HG02678 (cell line): Measurements from ENCODE around the gene CCL17.
"Not testable (repeated sequence)": the region's sequence is repeated elsewhere in the genome, so short reads cannot be mapped to it uniquely, and the experiment has no call there.

ENCODE experiments used
- ATAC-seq: cut with Tn5 transposase; IDR thresholded peaks from one replicate; pipeline ENCODE4 v1.9.1; 2021; ENCODE audit warnings: mild to moderate bottlenecking, moderate library complexity; ENCODE audit not compliant: unreplicated experiment

The CCL17 gene

GRCh38 chr16:57403965-57404817 lies at the start of gene CCL17:
Gene CCL17, plus strand, starts transcription at chr16:57404767. Its CDS starts 9,166 bp downstream, at chr16:57413933.
- no peak for ATAC-seq

DNA sequence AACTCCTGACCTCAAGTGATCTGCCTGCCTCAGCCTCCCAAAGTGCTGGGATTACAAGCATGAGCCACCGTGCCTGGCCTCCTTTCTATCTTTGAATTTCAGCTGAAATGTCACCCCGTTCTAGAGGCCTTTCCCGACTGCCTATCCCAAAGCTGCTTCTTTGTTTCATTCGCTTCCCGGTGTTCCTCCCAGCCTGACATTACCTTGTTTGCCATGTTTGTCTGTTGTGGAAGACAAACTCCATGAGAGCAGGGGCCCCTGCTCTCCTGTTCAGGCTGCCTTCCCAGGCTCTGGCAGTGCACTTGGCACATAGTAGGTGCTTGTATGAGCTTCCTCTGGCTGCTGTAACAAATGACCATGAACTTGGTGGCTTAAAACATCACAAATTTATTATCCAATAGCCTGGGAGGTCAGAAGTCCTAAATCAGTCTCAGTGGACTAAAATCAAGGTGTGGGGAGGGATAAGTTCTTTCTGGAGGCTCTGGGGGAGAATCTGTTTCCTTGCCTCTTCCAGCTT lies 48.6 kb upstream of the CCL17 start:
- ATAC-seq: no peak

- no peak for ATAC-seq
These were observed 48.0 kb upstream of the CCL17 start for GRCh38 chr16:57356547-57356946.

DNA sequence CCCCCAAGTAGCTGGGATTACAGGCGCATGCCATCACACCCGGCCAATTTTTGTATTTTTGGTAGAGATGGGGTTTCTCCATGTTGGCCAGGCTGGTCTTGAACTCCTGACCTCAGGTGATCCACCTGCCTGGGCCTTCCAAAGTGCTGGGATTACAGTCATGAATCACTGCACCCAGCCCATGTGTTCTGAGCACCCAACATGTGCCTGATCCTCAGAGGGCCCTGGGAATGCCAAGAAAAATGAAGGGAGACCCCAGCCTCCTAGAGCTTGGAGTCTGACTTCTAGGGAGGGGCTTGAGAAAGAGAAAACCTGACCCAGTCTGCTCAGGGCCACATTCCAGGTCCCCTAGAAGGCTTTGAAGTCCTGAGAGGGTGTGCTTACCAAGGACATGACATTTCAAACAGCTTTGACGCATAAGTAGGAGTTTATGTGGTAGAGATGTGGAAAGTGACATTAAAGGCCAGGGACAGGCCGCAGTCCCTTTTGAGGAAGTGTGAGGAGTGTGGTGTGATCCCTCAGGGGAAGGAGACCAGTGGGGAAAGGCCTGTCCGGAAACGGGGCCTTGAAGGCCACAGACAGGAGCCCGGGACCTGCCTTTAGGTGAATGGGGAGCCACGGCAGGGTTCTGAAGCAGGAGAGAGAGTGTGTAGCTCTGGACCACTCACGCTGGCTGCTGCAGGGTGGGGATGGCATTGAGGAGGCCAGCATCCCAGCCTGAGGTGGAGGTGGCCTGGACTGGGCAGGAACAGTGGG lies 47.1 kb upstream of the CCL17 start:
- peak; percentile 46 for ATAC-seq

DNA sequence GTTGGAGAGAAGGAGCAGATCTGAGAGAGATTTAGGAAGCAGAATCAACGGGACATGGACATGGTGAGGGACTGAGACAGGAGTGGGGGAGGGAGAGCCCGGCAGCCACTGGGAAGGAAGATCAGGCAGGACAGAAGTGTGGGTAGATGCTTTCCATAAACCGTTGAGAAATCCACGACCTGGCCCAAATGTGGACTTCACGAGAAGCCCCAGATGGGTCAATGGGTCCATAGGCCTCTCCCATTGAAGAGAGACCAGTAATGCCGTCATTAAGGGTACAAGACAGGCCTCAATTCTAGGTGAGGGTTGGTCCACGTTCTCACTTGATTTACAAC lies 46.5 kb upstream of the CCL17 start:
- no peak for ATAC-seq

- peak; percentile 61 for ATAC-seq
These were observed 46.0 kb upstream of the CCL17 start, which contains the start of gene CCL22 for GRCh38 chr16:57358527-57359095. Gene CCL22, plus strand, starts transcription at chr16:57358783. Its CDS starts 34 bp downstream, at chr16:57358817.

- no peak for ATAC-seq
These were observed 44.1 kb upstream of the CCL17 start for GRCh38 chr16:57360321-57360935.

DNA sequence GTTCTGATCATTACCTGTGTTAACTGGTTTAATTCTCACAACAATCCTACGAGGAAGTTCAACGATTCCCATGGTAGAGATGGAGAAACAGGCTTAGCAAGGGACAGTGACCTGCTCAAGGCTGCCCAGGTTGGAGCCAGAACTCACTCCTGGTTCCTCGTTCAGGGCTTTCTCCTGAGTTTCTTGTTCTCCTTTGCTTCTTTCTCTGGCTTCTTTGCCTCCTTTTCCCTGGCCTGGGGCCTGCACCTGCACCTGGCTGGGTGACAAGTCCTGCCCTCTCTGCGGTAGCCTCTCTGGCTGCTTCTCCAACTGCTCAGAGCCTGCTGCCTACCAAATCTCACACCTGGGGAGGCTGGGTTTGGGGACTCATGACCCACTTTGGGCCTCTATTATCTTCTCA lies 43.2 kb upstream of the CCL17 start:
- no peak for ATAC-seq

DNA sequence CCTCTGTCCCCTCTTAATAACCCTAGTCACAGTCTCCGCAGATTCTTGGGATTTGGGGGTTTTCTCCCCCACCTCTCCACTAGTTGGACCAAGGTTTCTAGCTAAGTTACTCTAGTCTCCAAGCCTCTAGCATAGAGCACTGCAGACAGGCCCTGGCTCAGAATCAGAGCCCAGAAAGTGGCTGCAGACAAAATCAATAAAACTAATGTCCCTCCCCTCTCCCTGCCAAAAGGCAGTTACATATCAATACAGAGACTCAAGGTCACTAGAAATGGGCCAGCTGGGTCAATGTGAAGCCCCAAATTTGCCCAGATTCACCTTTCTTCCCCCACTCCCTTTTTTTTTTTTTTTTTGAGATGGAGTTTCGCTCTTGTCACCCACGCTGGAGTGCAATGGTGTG lies 40.4 kb upstream of the CCL17 start:
- no peak for ATAC-seq

GRCh38 chr16:57366544-57367040 lies 38.0 kb upstream of the CCL17 start:
- no peak for ATAC-seq

DNA sequence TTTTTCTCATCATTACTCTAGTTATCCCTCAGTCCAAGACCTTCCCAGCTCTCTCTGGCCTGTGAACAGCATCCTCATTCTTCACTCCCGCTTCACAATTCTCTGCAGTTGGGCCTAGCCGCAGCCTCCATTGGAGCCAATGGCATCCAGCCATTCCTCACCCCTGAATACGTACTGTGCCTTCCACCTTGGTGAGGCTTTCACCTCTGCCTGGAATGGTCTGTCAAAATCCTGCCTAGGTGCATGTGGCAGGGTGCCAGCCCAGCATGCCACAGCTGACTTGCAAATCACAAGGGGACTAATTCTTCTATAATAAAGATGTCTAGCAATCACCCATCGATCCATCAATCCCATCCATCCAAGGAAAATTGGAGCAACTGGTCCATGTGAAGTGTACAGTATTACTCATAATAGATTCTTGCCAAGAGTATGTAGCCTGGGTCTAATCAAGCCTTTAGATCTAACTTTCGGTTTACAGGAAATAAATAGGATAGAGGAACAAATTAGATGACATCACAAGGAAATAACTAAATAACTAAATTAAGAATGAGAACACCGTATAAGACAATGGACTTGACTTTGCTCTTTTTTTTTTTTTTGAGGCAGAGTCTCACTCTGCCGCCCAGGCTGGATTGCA lies 37.3 kb upstream of the CCL17 start:
- no peak for ATAC-seq

DNA sequence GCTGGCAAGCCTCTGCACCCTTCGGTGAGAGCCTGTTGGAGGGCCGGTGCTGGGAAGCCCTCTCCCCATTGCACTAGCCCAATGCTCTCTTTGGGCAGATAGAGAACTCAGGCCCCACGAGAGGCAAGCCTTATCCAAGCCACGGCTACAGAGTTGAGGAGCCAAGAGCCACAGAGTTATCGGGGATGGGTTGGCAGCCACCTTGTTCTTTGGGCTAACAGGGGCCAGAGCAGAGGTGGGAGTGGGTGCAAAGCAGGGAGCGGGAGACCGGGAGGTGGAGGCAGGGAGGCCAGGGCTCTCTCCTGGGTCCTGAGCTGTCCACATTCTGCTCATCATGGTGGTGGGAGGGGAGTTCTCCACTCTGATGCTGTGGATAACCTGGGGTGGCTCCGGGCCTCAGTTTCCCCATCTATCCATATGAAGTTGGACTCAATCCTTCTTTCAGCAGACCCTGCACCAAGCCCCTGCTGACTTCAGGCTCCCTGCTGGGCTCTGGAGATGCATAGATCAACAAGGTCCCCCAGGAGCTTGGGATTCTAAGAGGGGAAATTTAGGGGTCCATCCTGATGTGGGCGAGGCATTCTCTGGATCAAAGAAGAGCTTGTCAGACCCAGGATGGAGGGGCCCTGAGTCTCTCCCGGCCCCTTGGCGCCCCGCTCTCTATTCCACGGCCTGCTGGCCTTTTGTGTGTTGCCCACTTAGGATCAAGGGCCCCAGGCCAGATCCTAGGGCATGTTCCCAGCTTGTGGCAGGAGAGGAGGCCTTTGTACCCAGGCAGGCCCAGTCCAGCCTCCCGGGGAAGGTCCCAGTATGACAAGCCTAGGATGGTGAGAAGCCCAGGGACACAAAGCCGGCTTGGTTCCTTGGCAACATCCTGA lies 32.8 kb upstream of the CCL17 start:
- no peak for ATAC-seq

DNA sequence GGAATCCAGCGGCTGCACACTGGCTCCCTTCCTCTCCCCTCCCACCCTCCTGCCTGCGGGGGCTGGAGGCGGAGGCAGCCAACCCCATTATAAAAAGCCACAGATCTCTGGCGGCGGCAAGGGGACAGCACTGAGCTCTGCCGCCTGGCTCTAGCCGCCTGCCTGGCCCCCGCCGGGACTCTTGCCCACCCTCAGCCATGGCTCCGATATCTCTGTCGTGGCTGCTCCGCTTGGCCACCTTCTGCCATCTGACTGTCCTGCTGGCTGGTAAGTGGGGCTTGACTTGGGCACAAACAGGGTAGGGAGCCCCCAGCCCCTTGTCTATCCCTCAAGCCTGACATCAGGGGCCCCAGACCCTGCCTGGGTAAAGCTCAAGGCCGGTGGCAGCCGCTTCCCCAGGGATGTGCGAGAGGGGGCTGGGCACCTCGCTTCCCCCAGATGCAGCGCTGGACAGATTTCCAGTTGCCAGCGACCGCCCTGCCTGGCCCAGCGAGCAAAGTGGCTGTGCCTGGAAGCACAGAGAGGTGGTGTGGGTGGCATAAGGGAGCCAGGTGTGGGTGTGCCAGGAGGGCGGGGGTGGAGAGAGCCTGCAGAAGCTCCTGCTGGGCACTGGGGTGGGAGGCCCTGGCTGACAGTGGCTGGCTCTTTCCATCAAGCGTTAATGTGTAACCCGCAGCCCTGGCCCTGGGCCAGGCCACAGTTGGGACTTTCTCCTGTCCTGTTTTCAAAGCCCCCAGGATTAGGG lies 32.0 kb upstream of the CCL17 start, which contains the start of gene CX3CL1:
Gene CX3CL1 (plus strand): TSS at position 119 of the 745 bp plus-strand sequence. CDS start 79 bp downstream, at position 198.
- no peak for ATAC-seq

DNA sequence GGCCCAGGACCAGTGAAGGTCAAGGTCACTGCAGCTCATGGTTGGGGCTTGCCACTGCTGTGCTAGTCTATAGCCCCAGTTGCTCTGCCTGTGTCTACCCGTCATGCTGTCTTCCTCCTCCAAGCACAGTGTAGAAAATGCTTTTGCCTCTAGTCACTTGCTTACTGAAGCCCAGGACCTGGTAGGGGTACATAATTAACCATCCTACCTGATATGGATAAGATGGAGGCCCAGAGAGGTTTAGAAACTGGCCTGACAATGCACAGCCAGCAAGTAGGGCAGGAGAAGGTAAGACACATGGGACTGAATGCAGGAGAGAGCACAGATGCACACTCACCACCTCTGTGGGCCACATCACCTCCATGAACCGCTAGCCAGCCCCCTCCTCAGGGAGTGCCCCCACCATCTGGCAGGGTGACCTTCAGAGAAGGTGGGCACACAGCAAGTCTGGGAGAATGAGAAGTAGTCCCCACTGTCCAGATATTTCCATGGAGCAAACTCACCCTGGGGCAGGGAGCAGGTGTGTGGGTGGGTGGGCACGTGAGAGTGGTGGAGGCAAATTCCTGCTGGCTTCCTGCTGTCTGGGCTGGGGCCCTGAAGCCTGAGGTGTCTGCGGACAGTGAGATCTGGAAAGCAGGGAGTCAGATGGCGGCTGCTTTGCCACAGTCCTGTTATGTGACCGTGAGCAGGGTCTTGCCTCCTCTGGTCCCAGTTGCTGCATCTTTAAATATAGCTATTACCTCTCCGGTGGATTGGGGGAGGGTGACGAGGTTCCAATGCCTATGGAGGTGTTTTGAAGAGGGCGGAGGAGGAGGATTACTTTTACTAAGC lies 31.2 kb upstream of the CCL17 start:
- ATAC-seq: no peak

GRCh38 chr16:57374067-57374534 lies 30.5 kb upstream of the CCL17 start:
- ATAC-seq: no peak

DNA sequence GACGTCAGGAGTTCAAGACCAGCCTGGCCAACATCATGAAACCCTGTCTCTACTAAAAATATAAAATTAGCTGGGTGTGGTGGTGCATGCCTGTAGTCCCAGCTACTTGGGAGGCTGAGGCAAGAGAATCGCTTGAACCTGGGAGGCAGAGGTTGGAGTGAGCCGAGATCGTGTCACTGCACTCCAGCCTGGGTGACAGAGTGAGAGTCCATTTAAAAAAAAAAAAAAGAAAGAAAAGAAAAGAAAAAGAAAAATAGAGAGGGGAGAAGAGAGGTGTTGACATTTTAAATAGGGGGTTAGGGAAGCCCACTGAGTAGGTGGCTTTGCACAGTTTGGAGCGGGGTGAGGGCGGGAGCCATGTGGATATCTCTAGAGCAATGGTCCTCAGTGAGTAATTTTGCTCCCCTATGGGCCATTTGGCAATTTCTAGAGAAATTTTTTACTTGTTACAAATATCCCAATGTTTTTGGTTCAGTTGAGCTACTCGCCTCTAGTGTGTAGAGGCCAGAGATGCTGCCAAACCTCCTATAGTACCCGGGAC lies 29.6 kb upstream of the CCL17 start:
- not testable (repeated sequence) for ATAC-seq

- no peak for ATAC-seq
These were observed 28.2 kb upstream of the CCL17 start for GRCh38 chr16:57376313-57376818.
